ENCODE measurements around the gene SEMA4C.
"Not testable (repeated sequence)": the region's sequence is repeated elsewhere in the genome, so short reads cannot be mapped to it uniquely, and the experiment has no call there.

SEMA4C gene

DNA sequence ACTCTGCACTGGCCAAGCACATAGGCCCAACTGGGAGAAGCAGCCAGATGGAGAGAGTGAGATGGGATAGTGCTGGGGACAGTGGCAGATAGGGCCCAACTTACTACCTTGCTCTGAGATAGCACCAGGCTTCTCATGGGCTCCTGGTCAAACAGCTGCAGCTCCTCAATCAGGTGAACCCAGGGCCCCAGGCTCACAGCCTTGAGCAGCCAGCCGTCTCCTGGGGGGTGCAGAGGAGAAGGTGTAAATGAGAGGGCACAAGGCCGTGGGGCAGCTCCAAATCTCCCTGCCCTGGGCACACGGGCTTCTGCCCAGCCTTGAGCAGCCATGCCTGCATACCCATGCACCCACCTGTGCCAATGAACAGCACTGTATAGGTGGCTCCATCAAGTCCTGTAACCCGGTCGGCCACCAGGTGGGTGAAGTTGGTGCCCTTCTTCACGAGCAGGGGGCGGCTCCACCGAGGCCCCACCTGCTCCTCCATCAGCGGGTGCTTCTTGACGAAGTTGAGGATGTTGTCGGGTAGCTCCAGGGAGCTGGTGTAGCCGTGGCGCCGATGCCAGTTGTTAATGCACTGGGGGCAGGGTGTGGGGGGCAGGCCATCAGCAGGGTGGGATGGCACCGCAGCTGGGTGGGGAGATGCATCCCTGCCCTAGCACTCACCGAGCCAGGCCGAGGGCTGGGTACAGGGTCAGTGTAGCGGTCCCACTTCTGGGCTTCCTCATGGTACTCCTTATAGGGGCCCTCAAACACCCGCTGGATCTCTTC is 6.1 kb downstream of the SEMA4C start:
- DNase-seq, result no peak

- not testable (repeated sequence) for DNase-seq
These were observed 6.8 kb downstream of the SEMA4C start for GRCh38 chr2:96863056-96863455.

DNA sequence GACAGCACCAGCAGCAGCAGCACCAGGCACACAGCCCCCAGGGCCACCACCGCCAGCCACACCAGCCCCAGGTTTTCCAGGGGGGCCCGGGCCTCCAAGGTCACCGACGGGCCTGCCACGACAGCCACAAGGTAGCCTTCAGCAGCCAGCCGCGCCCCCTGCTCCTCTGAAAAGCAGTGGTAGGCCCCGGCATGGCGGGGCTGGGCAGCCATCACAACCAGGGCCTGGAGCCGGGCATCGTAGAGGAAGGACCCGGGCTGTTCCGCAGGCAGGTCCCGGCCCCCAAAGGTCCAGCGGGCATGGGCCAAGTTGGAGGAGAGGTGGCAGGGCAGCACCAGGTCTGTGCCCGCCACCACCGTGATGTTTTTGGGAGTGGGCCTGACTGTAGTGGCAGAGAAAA is 8.8 kb downstream of the SEMA4C start:
- no peak for DNase-seq

DNA sequence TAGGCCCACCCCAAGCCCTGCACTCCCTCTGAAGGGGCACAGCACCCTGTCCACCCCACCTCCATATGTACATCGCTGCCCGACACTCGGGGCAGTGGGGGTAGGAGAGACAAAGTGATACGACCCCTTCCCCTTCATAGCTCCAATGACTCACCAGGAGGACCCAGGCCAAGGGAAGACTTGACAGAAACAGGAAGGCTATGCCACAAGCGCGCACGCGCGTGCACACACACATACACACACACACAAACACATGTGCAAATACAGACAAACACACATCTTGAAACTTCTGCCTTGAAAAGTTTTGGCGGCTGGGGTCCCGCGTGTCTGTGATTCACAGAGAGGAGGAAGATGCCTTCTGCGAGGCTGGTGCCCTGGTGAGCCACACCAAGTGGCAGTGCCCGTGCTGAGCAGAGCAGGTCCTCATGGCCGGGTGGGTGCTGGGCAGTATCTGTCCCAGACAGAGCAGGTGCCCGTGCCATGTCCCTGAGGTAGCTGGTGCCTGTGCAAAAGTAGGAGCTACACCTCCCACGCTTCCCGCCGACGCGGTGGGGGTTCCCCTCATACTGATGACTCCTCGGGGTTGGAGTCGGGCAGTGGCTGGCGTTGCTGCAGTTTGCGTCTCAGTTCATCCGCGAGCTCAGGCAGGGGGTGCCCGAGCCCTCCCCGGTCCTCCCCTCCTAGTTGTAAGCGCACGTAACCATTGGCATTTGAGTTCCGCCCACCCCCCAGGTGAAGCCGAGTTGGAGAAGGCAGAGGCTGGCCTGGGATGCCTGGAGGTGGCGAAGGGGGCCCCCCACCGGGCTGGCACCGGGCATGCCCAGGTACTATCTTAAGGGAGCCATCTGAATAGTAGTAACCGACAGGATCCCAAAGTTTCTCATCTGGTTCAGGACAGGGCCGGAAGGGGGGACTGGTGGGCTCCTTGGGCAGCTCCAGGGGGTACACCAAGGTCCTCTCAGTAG is 9.5 kb downstream of the SEMA4C start:
- no peak for DNase-seq

DNA sequence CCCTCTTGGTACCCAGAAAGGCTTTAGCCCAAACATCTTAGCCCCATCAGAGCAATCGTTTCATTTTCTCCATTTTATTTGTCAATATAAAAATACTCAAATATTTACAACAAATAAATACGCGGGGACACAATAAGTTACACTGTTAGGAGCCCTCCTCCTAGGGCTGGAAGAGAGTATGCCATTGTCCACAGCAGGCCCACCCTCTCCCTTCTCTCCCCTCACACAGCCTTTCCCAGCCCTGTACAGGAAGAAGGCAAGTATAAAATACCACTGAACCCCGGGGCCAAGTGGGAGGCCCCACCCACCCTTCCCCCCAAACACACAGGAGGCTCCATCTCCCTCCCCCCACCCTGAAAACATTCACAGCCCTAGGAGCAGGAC is 10.2 kb downstream of the SEMA4C start:
- no peak for DNase-seq

DNA sequence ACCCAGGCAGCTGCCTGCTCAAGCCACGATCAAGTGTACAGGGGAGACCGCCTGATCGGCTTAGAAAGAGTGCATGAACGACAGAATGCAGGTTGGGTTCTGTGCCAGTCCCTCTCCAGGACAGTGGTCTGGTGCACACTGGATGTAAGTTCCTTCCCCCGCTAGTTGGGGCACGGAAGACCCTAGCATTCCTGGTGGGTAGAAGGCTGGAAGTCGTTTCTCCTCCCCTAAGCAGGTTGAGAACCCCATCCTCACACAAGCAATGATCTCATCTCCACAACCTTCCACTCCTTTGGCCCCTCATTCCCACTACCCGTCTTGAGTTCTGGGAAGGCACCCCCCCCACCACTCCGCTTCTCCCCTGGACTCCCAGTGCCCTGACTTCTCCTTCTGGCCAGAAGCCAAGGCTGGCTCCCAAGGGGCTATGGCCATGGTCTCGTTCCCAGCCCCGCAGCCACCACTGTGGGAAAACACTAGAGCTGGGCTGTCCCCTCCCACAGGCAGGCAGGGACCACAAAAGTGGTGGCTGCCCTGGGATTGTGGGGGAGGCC is 10.7 kb downstream of the SEMA4C start:
- no peak for DNase-seq

DNA sequence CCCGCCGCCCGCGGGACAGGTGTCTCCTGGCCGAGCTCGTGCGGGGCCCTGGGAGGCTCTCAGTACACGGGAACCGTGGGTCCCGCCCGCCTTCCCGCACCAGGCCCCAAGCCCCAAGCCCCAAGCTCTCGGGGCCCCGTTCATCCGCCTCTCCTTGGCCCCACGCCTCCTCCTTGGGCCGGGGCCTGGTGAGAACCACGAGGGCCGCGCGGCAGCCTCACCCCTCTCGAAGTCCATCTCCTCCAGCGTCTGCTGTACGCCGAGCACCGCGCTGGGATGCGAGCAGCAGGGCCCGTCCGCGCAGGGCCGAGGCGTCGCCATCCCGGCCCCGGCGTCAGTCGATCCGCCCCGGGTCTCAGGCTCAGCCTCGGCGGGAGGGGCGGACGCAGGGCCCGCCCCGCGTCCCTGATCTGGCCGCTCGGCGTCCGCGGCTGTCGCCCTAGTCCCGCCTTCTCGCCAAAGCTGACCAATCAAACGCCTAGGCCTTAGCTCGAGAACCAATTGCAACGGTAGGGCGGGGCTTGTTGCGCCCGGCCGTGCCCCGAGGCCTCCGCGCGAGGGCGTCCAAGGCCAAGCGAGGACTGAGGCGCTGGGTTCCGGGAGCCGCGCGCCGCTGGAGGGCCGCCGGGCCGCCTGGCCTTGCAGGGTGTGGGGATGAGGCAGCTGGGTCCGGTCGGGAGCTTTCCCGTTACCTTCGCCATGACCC is 12.1 kb downstream of the SEMA4C start, which contains the start of gene ANKRD39:
Gene ANKRD39, minus strand, starts transcription at position 350 of the 706 bp plus-strand sequence. Its CDS starts 29 bp downstream, at position 321.
- DNase-seq, result peak; percentile 89

- DNase-seq, result no peak
These were observed 12.9 kb downstream of the SEMA4C start for GRCh38 chr2:96856776-96857666.

DNA sequence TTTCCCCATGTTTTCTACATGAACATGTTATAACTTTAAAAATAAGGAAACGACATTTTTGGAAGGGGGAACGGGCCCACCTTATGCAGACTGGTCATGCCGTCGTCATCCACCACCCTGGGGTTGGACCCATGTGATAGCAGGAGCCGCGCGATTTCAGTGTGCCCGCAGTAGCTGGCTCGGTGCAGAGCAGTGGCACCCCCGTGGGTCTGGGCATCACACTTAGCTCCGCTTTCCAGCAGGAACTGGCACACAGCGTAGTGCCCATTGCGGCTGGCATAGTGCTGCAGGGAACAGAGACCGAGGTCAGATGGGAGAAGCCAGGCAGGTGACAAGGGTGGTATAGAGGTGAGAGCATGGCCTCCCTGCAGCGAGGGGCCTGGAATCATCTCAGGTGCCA is 16.6 kb downstream of the SEMA4C start:
- DNase-seq, result no peak

DNA sequence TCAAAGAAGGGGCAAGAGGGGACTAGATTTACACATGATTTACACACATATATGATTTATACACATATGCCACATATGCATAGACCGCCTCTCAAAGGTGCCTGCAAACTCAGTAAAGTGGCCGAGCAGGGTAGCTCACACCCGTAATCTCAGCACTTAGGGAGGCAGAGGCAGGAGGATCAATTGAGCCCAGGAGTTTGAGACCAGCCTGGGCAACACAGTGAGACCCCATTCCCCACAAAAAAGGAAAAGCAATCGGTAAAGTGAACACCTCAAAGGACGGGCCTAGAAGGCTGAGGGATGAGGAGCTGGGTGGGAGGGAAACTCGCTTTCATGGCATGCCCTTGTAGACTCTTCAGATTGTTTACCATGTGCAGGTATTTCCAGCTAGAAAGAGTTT is 17.2 kb downstream of the SEMA4C start:
- DNase-seq, result no peak

GRCh38 chr2:96848264-96848663 is 21.6 kb downstream of the SEMA4C start:
- no peak for DNase-seq

GRCh38 chr2:96847586-96847985 is 22.3 kb downstream of the SEMA4C start:
- no peak for DNase-seq

DNA sequence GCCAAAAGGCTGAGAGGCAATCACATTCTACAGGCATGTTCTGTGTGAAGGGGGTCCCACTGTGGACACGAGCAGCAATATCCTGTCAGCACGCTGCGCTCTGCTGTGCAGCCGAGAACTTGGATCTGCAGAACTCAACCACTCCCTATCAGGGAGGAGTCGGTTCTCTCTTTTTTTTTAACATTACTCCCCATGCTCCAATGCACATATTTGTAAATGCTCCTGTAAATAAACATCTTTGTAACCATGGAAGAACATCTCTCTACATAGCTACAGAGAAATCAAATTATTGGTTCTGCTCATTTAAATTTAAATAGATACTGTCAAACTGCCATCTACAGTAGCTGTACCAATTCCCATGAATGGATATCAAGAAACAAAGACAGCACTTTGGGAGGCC is 23.1 kb downstream of the SEMA4C start:
- DNase-seq, result no peak

- DNase-seq, result no peak
These were observed 25.5 kb downstream of the SEMA4C start for GRCh38 chr2:96844405-96844808.

DNA sequence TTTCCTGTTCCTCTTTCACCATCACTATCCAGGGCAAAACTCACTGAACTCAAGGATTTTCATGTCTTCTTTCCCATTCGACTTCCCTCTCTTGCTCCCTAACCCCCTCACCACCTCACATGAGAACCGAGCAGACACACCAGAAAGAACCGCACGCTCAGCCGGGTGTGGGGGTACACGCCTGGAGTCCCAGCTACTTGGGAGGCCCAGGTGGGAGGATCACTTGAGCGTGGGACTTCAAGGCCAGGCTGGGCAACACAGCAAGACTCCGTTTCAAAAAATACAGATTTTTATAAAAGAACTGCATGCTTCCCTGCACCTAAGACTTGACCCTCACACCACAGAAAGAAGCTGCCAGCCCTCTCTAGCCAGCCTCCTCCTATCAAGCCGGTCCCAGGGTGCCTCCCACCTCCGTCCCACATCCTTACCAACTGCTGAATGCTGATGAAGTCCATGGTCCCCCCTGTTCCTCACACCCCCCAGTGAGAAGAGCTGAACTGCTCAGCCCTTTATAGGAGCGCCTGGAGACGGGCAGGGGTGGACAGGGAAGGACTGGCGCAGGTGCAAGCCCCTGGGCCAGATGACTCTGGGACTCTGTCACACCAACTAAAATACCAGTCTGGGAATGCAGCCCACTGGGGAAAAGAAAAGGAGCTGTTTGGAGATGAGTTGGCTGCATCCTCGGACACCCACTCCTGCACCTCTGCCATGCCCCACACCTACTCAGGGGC is 26.2 kb downstream of the SEMA4C start, which contains the start of gene ANKRD23:
Gene ANKRD23, minus strand, starts transcription at position 484 of the 731 bp plus-strand sequence. Its CDS starts 29 bp downstream, at position 455.
- no peak for DNase-seq

- DNase-seq, result no peak
These were observed 27.3 kb downstream of the SEMA4C start for GRCh38 chr2:96842600-96842999.

- DNase-seq, result no peak
These were observed 28.0 kb downstream of the SEMA4C start for GRCh38 chr2:96841701-96842495.

DNA sequence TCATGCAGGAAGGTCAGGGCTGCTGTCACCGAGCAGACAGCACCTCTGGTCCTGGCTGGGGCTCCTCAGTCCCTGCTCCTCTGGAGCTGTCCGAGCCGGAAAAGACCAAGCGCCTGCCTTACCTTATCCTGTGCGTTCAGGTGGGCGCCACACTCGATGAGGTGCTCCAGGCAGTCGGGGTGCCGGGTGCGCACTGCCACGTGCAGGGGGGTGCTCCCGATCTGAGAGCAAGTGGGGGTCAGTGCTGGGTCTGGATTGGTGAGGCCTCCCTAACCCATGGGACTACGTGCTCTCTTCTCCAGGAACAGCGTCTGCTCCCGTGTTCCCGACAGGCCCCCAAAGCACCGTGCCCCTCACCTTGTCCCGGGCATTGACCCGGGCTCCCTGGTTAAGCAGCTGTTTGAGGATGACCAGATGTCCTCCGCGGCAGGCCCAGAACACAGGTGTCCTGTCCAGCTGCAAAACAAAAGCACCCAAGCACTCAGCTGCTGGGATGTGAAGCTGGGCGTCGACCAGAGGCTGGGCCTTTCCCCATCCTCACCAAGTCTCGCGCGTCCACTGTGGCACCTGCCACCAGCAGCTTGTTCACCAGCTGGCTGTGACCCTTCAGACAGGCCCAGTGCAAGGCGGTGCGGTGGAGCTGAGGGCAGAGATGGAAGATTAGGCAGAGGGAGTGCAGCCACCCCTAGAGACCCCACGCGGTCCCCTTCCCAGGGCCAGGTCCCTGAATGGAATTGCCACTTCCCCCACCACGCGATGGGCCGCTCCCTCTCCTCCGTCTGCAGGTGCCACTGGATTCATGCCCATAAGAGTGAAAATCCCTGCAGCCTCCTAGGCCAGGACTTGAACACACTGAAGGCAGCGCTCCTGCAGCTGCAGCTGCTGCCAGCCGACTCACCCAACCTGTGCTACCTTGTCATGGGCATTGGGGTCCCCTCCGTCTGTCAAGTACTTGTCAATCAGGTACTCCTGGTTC is 29.7 kb downstream of the SEMA4C start:
- DNase-seq, result no peak
